Measurements from ENCODE around the gene PHACTR1. TPM values are rescaled to one million over a fixed set of nuclear protein-coding genes. Genes with fewer than 3 reads are reported as not detected.

Gene PHACTR1
- total RNA-seq, 1 experiment from 2014 or later = 0.05 TPM

GRCh38 chr6:12865671-12866181, 149.2 kb downstream of the PHACTR1 start:
- DNase-seq (ENCODE audit: low read depth, low spot score) (no peak), ATAC-seq (no peak)
- no TSS peak for BruUV-seq (replicated peaks)
- CTCF ChIA-PET = no interaction called here
- POLR2A ChIA-PET = no interaction called here
- intact Hi-C loops (cut with micrococcal nuclease; ENCODE audit: unreplicated experiment) = no loop called here
- Histone ChIP-seq H3K4me1 (ENCODE audit: control insufficient read depth, insufficient read depth, low read length) (no peaks in the 10 kb centered on the region), H3K27ac (ENCODE audit: low read length) (no peak overlapping the region), H3K9me3 (ENCODE audit: control insufficient read depth, insufficient read depth, low read depth, low read length) (no peaks in the 10 kb centered on the region), H3K36me3 (ENCODE audit: control insufficient read depth, insufficient read depth, low read length) (no peaks in the 10 kb centered on the region), H3K4me3 (ENCODE audit: low read depth in 2 of 2, low read length in 2 of 2) (no peak overlapping the region), H3K27me3 (ENCODE audit: control insufficient read depth, insufficient read depth, low read length) (0 out of 2 replicates have a peak, but pooled peaks cover 4% of the 10 kb centered on the region)
- TF ChIP-seq CTCF (IDR thresholded peaks at IDR 0.05) (no peak), POLR2AphosphoS5 (IDR thresholded peaks at IDR 0.05; ENCODE audit: low read depth, low read length) (no peak)
- in situ Hi-C loops (cut with HindIII; ENCODE audit: low pct_unique_long_range_greater_than_20kb, low sequenced_read_pairs) = no loop called here

- no peak for ATAC-seq
- no peaks in the 10 kb centered on the region for H3K4me1 ChIP-seq (ENCODE audit: control insufficient read depth, insufficient read depth, low read length)
- ChIA-PET CTCF (no interaction called here), POLR2A (no interaction called here)
- no peaks in the 10 kb centered on the region for H3K9me3 ChIP-seq (ENCODE audit: control insufficient read depth, insufficient read depth, low read depth, low read length)
- DNase-seq (ENCODE audit: low read depth, low spot score) = no peak
- TF ChIP-seq POLR2AphosphoS5 (IDR thresholded peaks at IDR 0.05; ENCODE audit: low read depth, low read length) = no peak
- no peak for TF ChIP-seq CTCF (IDR thresholded peaks at IDR 0.05)
- no peak for TF ChIP-seq REST (IDR thresholded peaks at IDR 0.05; ENCODE audit: insufficient read depth in 1 of 2, low read depth in 2 of 2, low read length in 1 of 2)
- TF ChIP-seq TCF7L2 (IDR thresholded peaks at IDR 0.05; ENCODE audit: low read depth, low read length) = no peak
- no peak for TF ChIP-seq SIN3A (IDR thresholded peaks at IDR 0.05; ENCODE audit: borderline replicate concordance, insufficient read depth, low read depth, low read length)
- H3K27ac ChIP-seq (ENCODE audit: low read length) = no peak overlapping the region
- in situ Hi-C loops (cut with HindIII; ENCODE audit: low pct_unique_long_range_greater_than_20kb, low sequenced_read_pairs) (no loop called here), intact Hi-C loops (cut with micrococcal nuclease; ENCODE audit: unreplicated experiment) (no loop called here)
- 0 out of 2 replicates have a peak, but pooled peaks cover 4% of the 10 kb centered on the region for H3K27me3 ChIP-seq (ENCODE audit: control insufficient read depth, insufficient read depth, low read length)
- H3K4me3 ChIP-seq (ENCODE audit: low read depth in 2 of 2, low read length in 2 of 2) = no peak overlapping the region
- H3K36me3 ChIP-seq (ENCODE audit: control insufficient read depth, insufficient read depth, low read length) = no peaks in the 10 kb centered on the region
- BruUV-seq (replicated peaks) = no TSS peak
Measured at GRCh38 chr6:12866422-12867029, 150.0 kb downstream of the PHACTR1 start.
